Breast epithelium (tissue), 3 donors: Measurements from ENCODE around the gene ICAM5.

ENCODE experiments used
- CTCF ChIP-seq, 3 donors: fragments of 450-650 bp; IDR thresholded peaks; one replicate each; pipeline ENCODE4 v1.5.1; 2016 to 2017; ENCODE audit warnings: antibody characterized with exemption in 3 of 3, mild to moderate bottlenecking in 3 of 3, moderate library complexity in 3 of 3
- POLR2A ChIP-seq: fragments of 450-650 bp; IDR thresholded peaks from one replicate; pipeline ENCODE4 v1.6.1; 2016; ENCODE audit warnings: antibody characterized with exemption, mild to moderate bottlenecking, moderate library complexity
- POLR2AphosphoS5 ChIP-seq, 3 donors: sonication (generic); formaldehyde crosslinking; IDR thresholded peaks; one replicate each; pipeline ENCODE4 v1.6.1; 2017; ENCODE audit warnings: antibody characterized with exemption in 3 of 3

DNA sequence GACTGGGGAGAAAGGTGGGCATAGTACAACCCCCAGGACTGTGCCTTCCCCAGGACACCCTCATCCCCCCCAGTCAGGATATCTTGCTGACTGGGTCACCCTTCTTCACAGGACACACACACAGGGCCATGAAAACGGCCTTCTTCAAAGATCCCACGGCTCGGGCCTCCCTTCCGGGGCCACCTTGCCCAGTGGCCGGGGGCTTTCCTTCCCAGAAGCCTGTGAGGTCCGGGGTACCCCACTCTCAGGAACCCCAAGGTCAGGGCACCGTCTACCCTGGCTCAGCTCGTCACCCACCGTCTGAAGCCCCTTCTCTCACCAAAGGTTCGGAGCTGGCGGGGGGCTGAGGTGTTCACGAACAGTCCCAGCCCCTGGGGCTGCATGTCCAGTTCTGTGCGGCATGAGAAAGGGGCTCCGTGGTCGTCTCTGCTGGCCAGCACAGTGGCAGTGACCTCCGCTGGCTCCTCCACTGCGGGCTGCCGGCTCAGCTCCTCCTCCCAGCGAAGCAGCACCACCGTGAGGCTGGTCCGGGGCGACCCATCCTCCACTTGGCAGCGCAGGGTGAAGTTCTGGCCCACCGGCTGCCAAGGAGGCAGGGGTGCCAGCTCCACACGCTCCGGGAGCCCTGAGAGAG is 45.7 kb downstream of the ICAM5 start:
- TF ChIP-seq CTCF (IDR thresholded peaks at IDR 0.05) (no peak), POLR2AphosphoS5 (IDR thresholded peaks at IDR 0.05) (no peak), POLR2A (no peak)
